ENCODE measurements around the gene BUD23. TPM values are rescaled to one million over a fixed set of nuclear protein-coding genes. Genes with fewer than 3 reads are reported as not detected.
A peak's percentile ranks its signal among the peaks of the same experiment; 100 is the strongest.

BUD23 gene
- total and polyA plus RNA-seq, 2 donors (not counting 3 experiments of a cell fraction or from before 2014, with no cell fraction given), result 62.1 to 64.6 TPM

GRCh38 chr7:73730485-73730884, 47.1 kb downstream of the BUD23 start:
- Histone ChIP-seq H3K9me3 (replicated peaks; ENCODE audit: control insufficient read depth, insufficient read depth, low read length) (no peaks in the 10 kb centered on the region), H2AFZ (ENCODE audit: low read depth, low read length) (no peak overlapping the region), H4K20me1 (replicated peaks; ENCODE audit: control insufficient read depth, extremely low read depth, insufficient read depth, low read length) (no peaks in the 10 kb centered on the region), H3K4me1 (ENCODE audit: control insufficient read depth, extremely low read depth, insufficient read depth, low read length) (peaks cover 7% of the 10 kb centered on the region), H3K27ac (ENCODE audit: insufficient read depth, low read depth, low read length) (no peak overlapping the region), H3K36me3 (ENCODE audit: control insufficient read depth in 2 of 2, extremely low read depth in 1 of 2, insufficient read depth in 2 of 2, low read length in 2 of 2) (no peaks in the 10 kb centered on the region), H3K9ac (replicated peaks; ENCODE audit: extremely low read depth, insufficient read depth, low read length) (no peak overlapping the region), H3K79me2 (ENCODE audit: control insufficient read depth, insufficient read depth, low read length) (no peaks in the 10 kb centered on the region), H3K9me1 (replicated peaks; ENCODE audit: control insufficient read depth, extremely low read depth, insufficient read depth, low read length) (no peaks in the 10 kb centered on the region), H3K4me2 (ENCODE audit: insufficient read depth, low read length) (peak overlapping the region; percentile 14), H3K4me3 (replicated peaks in 1 of 3; ENCODE audit: insufficient read depth in 1 of 3, low read depth in 1 of 3, low read length in 3 of 3) (no peak overlapping the region), H3K27me3 (ENCODE audit: control insufficient read depth in 2 of 2, insufficient read depth in 2 of 2, low read length in 2 of 2) (no peaks in the 10 kb centered on the region)
- ChIA-PET POLR2A (no interaction called here), CTCF (interaction anchor here (3.8 kb wide), 1 partner anchor 124 kb away, joined by 34 read pairs; no protein-coding TSS in a partner anchor)
- no peak for TF ChIP-seq JUN (IDR thresholded peaks at IDR 0.05; ENCODE audit: borderline replicate concordance, insufficient read depth, insufficient read length, low read depth)
- peak; percentile 65 for TF ChIP-seq GATA2 (IDR thresholded peaks at IDR 0.05; ENCODE audit: insufficient read depth, insufficient read length, low read depth, low read length)
- intact Hi-C loops (cut with micrococcal nuclease), result loop anchor here (5.0 kb wide), 1 partner anchor 278 kb away; no protein-coding TSS in a partner anchor
- dilution Hi-C loops (cut with MboI; ENCODE audit: extremely low pct_ligation_motif_present, low sequenced_read_pairs), result no loop called here
- no peak for DNase-seq (ENCODE audit: low read depth, low spot score)
- FAIRE-seq, result no peak
- BruUV-seq (replicated peaks), result no TSS peak

- intact Hi-C loops (cut with micrococcal nuclease) (loop anchor here (5.0 kb wide), 1 partner anchor 280 kb away; no protein-coding TSS in a partner anchor), dilution Hi-C loops (cut with MboI; ENCODE audit: extremely low pct_ligation_motif_present, low sequenced_read_pairs) (no loop called here)
- Histone ChIP-seq H3K27me3 (ENCODE audit: control insufficient read depth in 2 of 2, insufficient read depth in 2 of 2, low read length in 2 of 2) (no peaks in the 10 kb centered on the region), H2AFZ (ENCODE audit: low read depth, low read length) (no peak overlapping the region), H3K9ac (replicated peaks; ENCODE audit: extremely low read depth, insufficient read depth, low read length) (no peak overlapping the region), H3K27ac (ENCODE audit: insufficient read depth, low read depth, low read length) (no peak overlapping the region), H3K79me2 (ENCODE audit: control insufficient read depth, insufficient read depth, low read length) (no peaks in the 10 kb centered on the region), H3K9me3 (replicated peaks; ENCODE audit: control insufficient read depth, insufficient read depth, low read length) (no peaks in the 10 kb centered on the region), H3K4me1 (ENCODE audit: control insufficient read depth, extremely low read depth, insufficient read depth, low read length) (peaks cover 7% of the 10 kb centered on the region), H4K20me1 (replicated peaks; ENCODE audit: control insufficient read depth, extremely low read depth, insufficient read depth, low read length) (no peaks in the 10 kb centered on the region), H3K4me3 (replicated peaks in 1 of 3; ENCODE audit: insufficient read depth in 1 of 3, low read depth in 1 of 3, low read length in 3 of 3) (no peak overlapping the region), H3K4me2 (ENCODE audit: insufficient read depth, low read length) (no peak overlapping the region), H3K9me1 (replicated peaks; ENCODE audit: control insufficient read depth, extremely low read depth, insufficient read depth, low read length) (no peaks in the 10 kb centered on the region), H3K36me3 (ENCODE audit: control insufficient read depth in 2 of 2, extremely low read depth in 1 of 2, insufficient read depth in 2 of 2, low read length in 2 of 2) (no peaks in the 10 kb centered on the region)
- DNase-seq (ENCODE audit: low read depth, low spot score) (no peak), FAIRE-seq (no peak)
- no peak for TF ChIP-seq CTCF (IDR thresholded peaks at IDR 0.05; ENCODE audit: extremely low read depth in 1 of 2, insufficient read depth in 1 of 2, low read depth in 1 of 2, low read length in 2 of 2)
- TF ChIP-seq, protein P1, sequence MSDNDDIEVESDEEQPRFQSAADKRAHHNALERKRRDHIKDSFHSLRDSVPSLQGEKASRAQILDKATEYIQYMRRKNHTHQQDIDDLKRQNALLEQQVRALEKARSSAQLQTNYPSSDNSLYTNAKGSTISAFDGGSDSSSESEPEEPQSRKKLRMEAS (IDR thresholded peaks at IDR 0.05; ENCODE audit: insufficient read depth, insufficient read length), result no peak
- no peak for TF ChIP-seq POLR2AphosphoS5 (IDR thresholded peaks at IDR 0.05; ENCODE audit: insufficient read depth, low read depth, low read length)
- TF ChIP-seq POLR2A (IDR thresholded peaks at IDR 0.05; ENCODE audit: low read depth, low read length), result no peak
- no peak for TF ChIP-seq JUN (IDR thresholded peaks at IDR 0.05; ENCODE audit: borderline replicate concordance, insufficient read depth, insufficient read length, low read depth)
- no peak for TF ChIP-seq GATA2 (IDR thresholded peaks at IDR 0.05; ENCODE audit: insufficient read depth, insufficient read length, low read depth, low read length)
- TF ChIP-seq EZH2 (IDR thresholded peaks at IDR 0.05; ENCODE audit: borderline replicate concordance, low read depth, low read length, severe bottlenecking), result no peak
- TF ChIP-seq MYC (IDR thresholded peaks at IDR 0.05; ENCODE audit: low read depth, low read length), result no peak
- BruUV-seq (replicated peaks), result no TSS peak
- ChIA-PET CTCF (interaction anchor here (0.7 to 5.3 kb wide), 7 partner anchors 10 to 126 kb away, joined by 3 to 106 read pairs (median 4); no protein-coding TSS in a partner anchor), POLR2A (no interaction called here)
Observed at GRCh38 chr7:73732397-73732796, 49.0 kb downstream of the BUD23 start.

All from endothelial cell of umbilical vein (primary cell).